NCI-H1694 treated with DMSO at 0.1 percent for 48 hours (cell line): Measurements from ENCODE around the gene MARCOL.
A peak's percentile ranks its signal among the peaks of the same experiment; 100 is the strongest.
"Not testable (repeated sequence)": the region's sequence is repeated elsewhere in the genome, so short reads cannot be mapped to it uniquely, and the experiment has no call there.

Experiments
- DNase-seq: peaks from one replicate; lab custom pipeline; 2025; lab: John Stamatoyannopoulos, UW

MARCOL gene

GRCh38 chr5:148267962-148268361 lies 29.6 kb downstream of the MARCOL start:
- DNase-seq, result no peak

DNA sequence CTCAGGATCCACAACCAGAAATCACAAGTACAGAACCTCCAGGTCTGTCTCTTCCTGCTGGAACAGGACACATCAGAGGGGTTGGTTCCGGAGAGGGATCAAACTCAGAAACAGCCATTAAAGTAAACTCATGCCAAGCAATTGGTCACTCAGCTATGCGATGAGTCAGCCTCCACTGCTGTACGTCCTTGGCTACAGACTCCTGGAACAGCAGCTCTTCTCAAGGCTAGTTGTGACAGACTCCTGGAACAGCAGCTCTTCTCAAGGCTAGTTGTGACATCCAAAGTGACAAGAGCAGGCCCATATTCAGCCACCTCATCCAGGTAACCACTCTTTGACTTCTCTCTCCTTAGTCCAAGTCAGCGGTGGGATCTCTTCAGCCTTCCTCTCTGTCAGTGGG lies 30.2 kb downstream of the MARCOL start, which contains the start of gene SPINK13:
Gene SPINK13, plus strand, starts transcription at position 229 of the 400 bp plus-strand sequence. CDS start 1,279 bp downstream, outside the sequence.
- DNase-seq, result no peak

- not testable (repeated sequence) for DNase-seq
Measured at GRCh38 chr5:148275129-148275528, 36.8 kb downstream of the MARCOL start.

GRCh38 chr5:148280893-148281292 lies 42.6 kb downstream of the MARCOL start:
- not testable (repeated sequence) for DNase-seq

- DNase-seq, result not testable (repeated sequence)
Measured at GRCh38 chr5:148281336-148281735, 43.0 kb downstream of the MARCOL start.

DNA sequence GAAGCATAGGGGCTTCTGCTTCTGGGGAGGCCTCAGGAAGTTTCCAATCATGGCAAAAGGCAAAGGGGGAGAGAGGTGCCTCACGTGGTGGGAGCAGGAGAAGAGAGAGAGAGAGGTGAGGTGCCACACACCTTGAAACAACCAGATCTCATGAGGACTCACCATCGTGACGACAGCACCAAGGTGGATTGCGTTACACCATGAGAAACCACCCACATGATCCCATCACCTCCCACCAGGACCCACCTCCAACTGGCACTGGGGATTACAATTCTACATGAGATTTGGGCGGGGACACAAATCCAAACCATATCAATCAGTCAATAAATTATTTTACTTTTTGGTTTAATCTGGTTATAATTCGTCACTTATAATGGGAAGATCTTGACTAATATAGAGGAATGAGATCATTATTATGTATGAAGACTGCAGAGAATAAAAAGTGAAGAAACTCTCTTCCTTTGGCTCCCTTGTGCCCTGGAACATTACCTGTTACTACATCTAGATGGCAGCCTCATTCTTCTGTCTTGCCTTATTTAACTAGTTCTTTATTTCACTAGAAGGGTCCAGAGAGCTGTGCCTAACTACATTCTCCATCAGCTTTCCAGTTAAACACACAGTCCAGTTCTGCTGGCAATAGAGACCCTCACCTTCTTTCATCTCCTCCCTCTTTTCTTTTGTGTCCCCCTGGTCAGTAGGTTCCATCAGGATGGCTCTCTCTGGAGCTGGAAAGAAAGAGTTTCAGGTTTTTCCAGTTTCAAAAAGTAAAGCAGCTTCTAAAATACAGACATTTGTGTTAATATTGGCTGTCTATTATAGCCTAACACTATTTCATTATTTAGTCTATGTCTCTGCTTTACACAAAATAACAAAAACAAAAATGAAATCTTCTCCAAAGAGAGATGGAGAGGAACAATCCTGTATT lies 52.2 kb downstream of the MARCOL start:
- DNase-seq, result peak; percentile 12
